Lower leg skin (tissue), 3 donors: Measurements from ENCODE around the gene NFYC.

Experiments
- POLR2A ChIP-seq, 2 donors: fragments of 450-650 bp; IDR thresholded peaks; one replicate each; pipeline ENCODE4 v1.6.1; 2016 to 2017; ENCODE audit warnings: antibody characterized with exemption in 2 of 2, mild to moderate bottlenecking in 1 of 2, moderate library complexity in 1 of 2
- TF ChIP-seq, protein P1 (sequence below), 3 donors: fragments of 450-650 bp; IDR thresholded peaks; one replicate each; pipeline ENCODE4 v1.5.1; 2016; ENCODE audit warnings: antibody characterized with exemption in 3 of 3, mild to moderate bottlenecking in 3 of 3, moderate library complexity in 2 of 3

DNA sequence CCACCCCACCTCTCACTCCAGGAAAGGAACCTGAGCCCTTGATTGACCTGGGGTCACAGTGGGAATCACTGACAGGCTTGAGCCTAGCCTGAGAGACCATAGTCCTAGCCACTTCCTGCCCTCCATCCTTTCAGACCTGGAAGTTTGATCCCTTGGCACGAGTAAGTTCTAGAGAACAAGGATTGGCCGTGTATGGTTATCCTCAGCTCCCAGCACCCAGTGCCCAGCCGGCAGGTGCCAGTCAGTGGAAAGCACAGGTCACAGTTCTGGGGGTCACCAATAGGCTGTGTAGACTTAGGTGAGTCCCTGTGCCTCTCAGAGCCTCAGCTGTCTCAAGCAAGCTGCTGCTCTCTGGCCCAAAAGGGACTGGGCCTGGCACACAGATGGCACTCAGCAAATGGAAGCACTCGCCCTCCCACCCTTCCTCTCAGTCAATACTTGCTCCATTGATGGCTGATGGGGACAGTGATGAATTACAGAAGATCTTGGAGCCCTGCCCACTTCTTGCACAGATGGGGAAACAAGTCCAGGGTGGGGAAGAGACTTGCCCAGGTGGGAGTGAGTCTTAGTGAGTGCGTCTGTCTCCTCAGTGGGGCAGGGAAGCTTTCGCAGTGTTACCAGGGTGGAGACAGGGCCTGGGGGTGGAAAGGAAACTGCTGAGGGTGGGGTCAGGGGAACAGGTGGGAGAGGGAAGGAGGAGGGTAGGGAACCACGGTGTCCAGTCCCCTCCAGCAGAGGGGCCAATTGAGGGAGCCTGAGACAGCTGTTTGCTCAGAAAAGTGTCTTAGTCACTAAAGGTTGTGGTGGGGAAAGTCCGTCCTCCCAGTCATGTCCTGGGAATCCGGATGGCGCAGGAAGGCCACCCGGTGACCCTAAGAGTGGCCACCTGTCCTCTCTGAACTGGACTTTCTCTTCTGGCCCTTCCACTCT lies 89.4 kb downstream of the NFYC start:
- TF ChIP-seq, protein P1, sequence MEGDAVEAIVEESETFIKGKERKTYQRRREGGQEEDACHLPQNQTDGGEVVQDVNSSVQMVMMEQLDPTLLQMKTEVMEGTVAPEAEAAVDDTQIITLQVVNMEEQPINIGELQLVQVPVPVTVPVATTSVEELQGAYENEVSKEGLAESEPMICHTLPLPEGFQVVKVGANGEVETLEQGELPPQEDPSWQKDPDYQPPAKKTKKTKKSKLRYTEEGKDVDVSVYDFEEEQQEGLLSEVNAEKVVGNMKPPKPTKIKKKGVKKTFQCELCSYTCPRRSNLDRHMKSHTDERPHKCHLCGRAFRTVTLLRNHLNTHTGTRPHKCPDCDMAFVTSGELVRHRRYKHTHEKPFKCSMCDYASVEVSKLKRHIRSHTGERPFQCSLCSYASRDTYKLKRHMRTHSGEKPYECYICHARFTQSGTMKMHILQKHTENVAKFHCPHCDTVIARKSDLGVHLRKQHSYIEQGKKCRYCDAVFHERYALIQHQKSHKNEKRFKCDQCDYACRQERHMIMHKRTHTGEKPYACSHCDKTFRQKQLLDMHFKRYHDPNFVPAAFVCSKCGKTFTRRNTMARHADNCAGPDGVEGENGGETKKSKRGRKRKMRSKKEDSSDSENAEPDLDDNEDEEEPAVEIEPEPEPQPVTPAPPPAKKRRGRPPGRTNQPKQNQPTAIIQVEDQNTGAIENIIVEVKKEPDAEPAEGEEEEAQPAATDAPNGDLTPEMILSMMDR (IDR thresholded peaks at IDR 0.05) = no peak
- TF ChIP-seq POLR2A (IDR thresholded peaks at IDR 0.05) = no peak
